Gastrocnemius medialis (tissue), 4 donors: ENCODE results near the gene ITPA.

Experiments
- CTCF ChIP-seq, 5 experiments: fragments of 450-650 bp in 3 of 5; fragments of 200-600 bp in 2 of 5; sonication (generic) in 2 of 5; IDR thresholded peaks in 4 of 5; conservative IDR thresholded peaks in 1 of 5; 1 replicate in 4 of 5; 2 replicates in 1 of 5; pipeline ENCODE4 v1.5.1; 2016 to 2019; ENCODE audit warnings: antibody characterized with exemption in 5 of 5, mild to moderate bottlenecking in 3 of 5, moderate library complexity in 3 of 5
- POLR2A ChIP-seq, 2 donors: fragments of 450-650 bp; IDR thresholded peaks; one replicate each; pipeline ENCODE4 v1.6.1; 2017; ENCODE audit warnings: antibody characterized with exemption in 2 of 2, mild to moderate bottlenecking in 2 of 2, moderate library complexity in 2 of 2

GRCh38 chr20:3223651-3223993, 14.3 kb downstream of the ITPA start:
- TF ChIP-seq CTCF (IDR thresholded peaks at IDR 0.05 in 4 of 5, conservative IDR thresholded peaks at IDR 0.05 in 1 of 5) (no peak), POLR2A (IDR thresholded peaks at IDR 0.05) (no peak)
